DMS53 treated with DMSO at 0.1 percent for 48 hours (cell line): Measurements from ENCODE around the gene ZDHHC6.
"Not testable (repeated sequence)": the region's sequence is repeated elsewhere in the genome, so short reads cannot be mapped to it uniquely, and the experiment has no call there.

Experiments
- DNase-seq: peaks from one replicate; lab custom pipeline; 2025; ENCODE audit not compliant: unreplicated experiment; lab: John Stamatoyannopoulos, UW

ZDHHC6 gene

DNA sequence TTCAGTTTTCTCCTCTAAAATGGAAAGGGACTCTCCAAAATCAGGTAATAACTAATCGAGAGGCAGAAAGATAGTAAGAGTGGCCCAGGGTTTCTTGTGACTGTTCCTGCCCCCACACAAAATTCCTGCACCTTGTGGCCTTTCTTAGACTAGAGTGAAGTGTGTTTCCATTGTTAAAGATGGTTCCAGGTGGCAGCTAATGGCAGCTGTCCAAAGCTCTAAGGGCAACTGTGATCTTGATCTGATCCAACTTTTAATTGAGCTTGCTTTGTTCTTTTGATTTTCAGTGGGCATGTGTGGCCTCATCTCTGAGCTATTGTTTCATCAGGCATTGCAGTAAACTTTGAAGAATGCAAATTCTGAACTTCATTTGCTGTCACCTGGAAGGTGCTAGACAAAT is 53.4 kb downstream of the ZDHHC6 start:
- DNase-seq: peak; percentile 17

DNA sequence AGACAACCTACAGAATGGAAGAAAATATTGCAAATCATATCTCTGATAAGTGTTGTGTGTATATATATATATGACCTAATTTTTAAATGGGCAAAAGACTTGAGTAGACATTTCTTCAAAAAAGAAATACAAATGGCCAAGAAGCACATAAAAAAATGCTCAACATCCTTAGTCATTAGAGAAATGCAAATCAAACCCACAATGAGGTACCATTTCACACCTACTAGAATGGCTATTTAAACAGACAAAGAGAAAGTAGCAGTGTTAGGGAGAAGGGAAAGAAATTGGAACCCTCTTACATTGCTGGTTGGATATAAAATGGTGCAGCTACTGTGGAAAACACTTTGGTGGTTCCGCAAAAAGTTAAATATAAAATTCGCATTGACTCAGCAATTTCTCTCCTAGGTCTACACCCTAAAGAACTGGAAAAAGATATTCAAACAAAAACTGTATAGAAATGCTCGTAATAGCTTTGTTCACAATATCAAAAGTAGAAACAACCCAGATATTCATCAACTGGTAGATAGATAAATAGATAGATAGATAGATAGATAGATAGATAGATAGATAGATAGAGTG is 56.5 kb downstream of the ZDHHC6 start:
- no peak for DNase-seq

DNA sequence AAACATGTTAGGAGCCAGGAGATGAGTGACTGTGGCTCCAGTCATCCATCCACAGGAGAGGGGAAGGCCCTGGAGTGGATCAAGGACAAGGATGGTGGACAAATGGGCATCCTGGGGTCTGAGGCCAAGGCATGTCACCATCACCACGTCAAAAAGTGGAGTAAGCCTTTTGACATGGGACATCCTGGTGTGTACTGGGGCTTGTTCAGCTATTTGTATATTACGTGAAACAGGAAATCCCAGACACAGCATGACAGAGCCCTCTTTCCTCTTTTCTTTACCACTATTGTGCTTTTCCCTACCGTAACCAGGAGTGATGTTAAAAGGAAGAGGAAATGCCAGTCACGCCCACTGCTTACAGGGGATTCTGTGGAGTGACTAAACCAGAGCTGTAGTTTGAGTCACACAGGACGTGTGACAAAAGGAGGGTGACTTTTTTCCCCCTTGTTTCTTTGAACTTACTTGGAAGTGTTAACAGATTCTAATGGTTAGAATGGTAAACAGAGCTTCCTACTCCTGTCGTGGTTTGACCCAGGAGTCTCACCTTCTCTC is 57.4 kb downstream of the ZDHHC6 start:
- DNase-seq: peak; percentile 78

DNA sequence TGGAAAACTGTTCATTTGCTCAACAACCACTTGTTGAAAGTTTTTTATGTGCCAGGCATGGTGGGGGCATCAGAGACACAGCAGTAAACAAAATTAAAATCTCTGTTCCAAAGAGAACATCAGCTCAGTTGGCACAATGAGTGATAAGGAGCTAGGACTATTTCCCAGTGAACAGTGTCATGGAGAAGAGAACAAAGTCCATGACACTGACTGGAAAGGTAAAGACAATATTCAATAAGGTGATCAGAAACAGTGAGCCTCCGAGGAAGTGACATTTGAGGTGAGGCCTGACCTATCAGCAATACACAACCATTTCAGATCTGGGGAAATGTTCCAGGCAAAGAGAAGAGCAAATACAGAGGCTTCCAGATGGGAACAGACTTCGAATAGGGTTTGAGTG is 58.2 kb downstream of the ZDHHC6 start:
- no peak for DNase-seq

DNA sequence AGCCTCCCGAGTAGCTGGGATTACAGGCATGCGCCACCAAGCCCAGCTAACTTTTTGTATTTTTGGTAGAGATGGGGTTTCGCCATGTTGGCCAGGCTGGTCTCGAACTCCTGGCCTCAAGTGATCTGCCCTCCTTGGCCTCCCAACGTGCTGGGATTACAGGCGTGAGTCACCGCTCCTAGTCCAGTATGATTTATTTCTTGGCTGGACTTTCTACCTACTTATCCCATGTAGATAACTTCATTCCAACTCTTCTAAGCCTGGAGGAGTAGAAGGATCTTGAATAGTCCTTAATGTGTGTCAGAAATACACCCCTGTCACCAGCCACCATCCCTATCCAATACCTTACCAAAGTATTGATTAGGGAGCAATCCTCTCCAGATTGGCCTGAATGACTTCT is 58.7 kb downstream of the ZDHHC6 start:
- DNase-seq: not testable (repeated sequence)

DNA sequence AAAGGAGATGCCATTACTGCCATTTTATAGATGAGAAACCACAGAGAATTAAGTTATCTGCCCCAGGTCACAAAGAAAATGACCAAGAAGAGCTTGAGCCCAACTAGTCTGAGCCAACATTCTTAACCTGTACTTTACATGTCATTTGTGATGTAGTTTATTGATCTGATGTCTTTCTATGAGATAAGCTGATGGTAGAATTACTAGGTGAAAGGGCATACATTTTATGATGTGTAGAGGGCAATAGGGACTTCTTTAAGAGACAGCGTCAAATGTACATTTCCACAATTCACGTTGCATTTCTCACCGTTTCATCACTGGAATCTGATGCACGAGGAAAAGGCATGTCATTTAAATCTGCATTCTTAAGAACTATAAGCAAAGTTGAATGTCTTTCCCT is 61.5 kb downstream of the ZDHHC6 start:
- DNase-seq: no peak

DNA sequence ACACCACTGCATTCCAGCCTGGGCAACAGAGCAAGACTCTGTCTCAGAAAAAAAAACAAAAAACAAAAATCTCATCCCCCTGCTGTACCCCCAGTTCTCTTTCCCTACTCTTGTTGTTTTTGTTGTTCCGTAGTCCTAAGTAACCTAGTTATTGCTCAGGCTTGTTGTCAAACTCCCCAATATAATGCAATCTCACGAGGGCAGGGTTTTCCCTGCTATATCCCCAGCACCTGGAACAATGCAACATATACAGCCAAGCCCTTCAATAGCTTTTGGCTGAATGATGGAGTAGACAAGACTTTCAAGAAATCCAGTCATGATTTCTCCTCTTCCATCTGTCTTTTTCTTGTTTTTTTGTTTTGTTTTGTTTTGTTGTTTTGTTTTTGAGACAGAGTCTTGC is 62.6 kb downstream of the ZDHHC6 start:
- no peak for DNase-seq

DNA sequence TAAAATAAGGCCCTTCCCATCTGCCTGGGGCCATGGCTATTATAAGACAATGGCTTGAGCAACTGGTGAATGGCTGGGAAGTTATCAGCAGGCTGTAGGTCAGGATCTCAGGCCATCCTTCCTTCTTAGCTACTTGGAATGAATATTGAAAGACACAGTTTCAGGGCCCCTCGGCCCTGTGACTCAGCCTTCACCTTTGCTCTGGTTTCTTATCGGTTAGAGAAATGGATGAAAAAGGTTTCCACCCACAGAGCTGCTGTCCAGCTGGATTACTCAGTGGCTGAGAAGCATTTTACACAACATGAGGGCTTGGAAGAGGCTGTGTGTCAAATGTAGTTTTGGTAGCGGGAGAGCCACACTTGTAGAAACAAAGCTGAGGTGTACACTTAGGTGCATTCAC is 63.4 kb downstream of the ZDHHC6 start:
- no peak for DNase-seq

DNA sequence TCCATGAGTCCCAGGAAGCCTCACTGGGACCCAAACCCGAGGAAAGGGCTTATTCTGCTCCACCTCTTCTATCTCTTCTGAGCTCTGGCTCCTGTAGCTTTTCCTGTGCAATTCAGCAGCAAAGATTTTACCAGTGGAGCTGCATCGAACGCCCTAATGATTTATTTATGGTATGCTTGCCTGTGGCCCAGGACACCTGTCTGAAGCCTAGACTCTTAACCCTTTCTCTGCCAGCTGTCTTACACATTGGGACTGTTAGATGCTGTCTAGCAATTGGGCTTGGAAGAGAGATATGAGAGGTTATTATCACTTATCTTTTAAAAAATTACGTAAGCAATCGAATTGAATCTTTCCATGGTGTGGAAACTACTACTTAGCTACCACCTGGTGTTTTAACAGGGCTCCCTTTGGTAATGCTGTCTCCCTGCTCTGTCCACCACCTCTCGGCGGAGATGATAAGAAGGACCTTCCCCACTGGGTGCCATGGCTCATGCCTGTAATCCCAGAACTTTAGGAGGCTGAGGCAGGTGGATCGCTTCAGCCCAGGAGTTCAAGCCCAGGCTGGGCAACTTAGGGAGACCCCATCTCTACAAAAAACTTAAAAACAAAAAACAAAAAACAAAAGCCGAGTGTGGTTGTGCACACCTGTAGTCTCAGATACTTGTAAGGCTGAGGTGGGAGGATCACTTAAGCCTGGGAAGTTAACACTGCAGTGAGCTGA is 64.0 kb downstream of the ZDHHC6 start:
- DNase-seq: no peak
